ENCODE results near the gene BTBD16. TPM values are rescaled to one million over a fixed set of nuclear protein-coding genes. Genes with fewer than 3 reads are reported as not detected.

Gene BTBD16
- total RNA-seq, 2 experiments from 2014 or later, result not detected

DNA sequence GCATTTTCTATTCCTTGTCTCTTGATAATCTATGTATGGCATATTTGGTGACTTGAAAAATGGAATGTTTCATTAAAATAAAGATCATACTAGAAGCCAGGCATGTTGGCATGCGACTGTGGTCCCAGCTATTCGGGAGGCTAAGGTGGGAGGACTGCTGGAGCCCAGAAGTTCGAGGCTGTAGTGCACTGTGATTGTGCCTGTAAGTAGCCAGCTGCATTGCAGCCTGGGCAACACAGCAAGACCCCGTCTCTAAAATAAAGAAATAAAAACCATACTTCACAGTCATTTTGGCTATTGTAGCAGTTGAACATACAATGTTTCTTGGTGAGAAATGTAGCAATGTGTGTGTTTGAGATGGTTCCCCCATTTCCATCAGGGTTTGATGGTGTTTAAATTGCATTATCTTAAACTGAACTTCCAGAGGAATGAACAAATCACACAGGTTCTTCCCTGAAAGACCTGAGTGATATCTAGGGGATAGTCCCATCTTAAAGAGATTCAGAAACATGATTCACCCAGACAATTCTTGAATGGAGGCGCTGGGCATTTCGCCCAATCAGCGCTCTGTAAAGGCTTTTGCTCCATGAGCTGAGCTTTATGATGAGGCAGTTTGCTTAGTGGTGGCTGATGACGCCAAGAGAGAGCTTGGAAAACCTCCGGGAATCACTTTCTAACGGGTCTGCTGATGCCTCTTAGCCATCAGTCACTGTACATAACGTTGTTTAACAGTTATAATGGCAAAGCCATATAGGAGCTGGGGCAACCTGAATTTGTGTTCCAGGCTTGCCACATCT is 19.4 kb upstream of the BTBD16 start:
- ATAC-seq, result no peak
- no peak for DNase-seq
- TF ChIP-seq, protein P1, sequence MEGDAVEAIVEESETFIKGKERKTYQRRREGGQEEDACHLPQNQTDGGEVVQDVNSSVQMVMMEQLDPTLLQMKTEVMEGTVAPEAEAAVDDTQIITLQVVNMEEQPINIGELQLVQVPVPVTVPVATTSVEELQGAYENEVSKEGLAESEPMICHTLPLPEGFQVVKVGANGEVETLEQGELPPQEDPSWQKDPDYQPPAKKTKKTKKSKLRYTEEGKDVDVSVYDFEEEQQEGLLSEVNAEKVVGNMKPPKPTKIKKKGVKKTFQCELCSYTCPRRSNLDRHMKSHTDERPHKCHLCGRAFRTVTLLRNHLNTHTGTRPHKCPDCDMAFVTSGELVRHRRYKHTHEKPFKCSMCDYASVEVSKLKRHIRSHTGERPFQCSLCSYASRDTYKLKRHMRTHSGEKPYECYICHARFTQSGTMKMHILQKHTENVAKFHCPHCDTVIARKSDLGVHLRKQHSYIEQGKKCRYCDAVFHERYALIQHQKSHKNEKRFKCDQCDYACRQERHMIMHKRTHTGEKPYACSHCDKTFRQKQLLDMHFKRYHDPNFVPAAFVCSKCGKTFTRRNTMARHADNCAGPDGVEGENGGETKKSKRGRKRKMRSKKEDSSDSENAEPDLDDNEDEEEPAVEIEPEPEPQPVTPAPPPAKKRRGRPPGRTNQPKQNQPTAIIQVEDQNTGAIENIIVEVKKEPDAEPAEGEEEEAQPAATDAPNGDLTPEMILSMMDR (IDR thresholded peaks at IDR 0.05), result no peak
- POLR2A ChIA-PET, result no interaction called here
- no peaks in the 10 kb centered on the region for H3K27me3 Mint-ChIP-seq
- no peak overlapping the region for H3K27ac Mint-ChIP-seq
- H3K36me3 Mint-ChIP-seq (ENCODE audit: low read depth), result no peaks in the 10 kb centered on the region
- CTCF ChIA-PET, result no interaction called here
- H3K4me1 Mint-ChIP-seq (ENCODE audit: low read depth), result no peaks in the 10 kb centered on the region
- intact Hi-C loops (cut with micrococcal nuclease), result no loop called here
- no peaks in the 10 kb centered on the region for H3K9me3 Mint-ChIP-seq
- no peak overlapping the region for H3K4me3 Mint-ChIP-seq

DNA sequence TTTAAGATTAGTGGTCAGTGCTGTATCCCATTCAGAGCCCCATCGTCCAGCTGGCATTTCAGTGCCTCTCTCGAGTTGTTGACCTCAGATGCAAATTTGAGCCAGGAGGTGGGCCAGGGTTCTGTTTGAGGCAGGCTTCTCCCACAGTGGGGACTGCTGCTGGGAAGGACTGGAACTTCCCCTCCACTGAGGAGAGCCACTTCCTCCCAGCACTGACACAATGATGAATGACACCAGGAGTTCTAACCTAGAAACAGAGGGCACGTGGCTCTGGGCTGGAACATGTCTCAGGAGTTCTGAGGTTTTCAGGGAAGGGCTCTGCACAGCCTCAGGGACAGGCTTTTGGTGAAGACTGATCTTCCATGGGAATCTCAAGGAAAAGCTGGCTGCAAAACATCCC is 18.3 kb upstream of the BTBD16 start:
- Mint-ChIP-seq H3K9me3 (no peaks in the 10 kb centered on the region), H3K4me1 (ENCODE audit: low read depth) (no peaks in the 10 kb centered on the region), H3K27ac (no peak overlapping the region), H3K36me3 (ENCODE audit: low read depth) (no peaks in the 10 kb centered on the region), H3K27me3 (no peaks in the 10 kb centered on the region), H3K4me3 (no peak overlapping the region)
- ATAC-seq, result no peak
- CTCF ChIA-PET, result no interaction called here
- intact Hi-C loops (cut with micrococcal nuclease), result no loop called here
- DNase-seq, result no peak
- POLR2A ChIA-PET, result no interaction called here
- TF ChIP-seq, protein P1 (IDR thresholded peaks at IDR 0.05), result no peak

DNA sequence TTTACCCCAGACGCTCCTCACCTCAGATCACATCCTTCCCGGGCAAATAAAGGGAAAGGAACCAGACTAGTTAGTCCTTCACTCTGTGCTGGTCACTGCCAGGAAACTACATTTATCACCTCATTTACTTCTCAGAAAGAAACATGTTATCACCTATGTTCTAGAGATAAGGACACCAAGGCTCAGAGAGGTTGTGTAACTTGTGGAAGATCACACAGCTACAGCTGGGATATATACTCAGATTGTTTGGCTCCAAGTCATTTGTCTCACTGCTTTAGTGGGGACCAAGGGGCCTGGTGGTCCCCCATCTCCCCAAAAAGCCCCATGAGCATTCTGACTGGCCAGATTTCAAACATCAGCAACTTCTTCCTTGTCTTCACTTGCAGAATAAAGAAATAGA is 17.5 kb upstream of the BTBD16 start:
- TF ChIP-seq, protein P1 (IDR thresholded peaks at IDR 0.05), result no peak
- Mint-ChIP-seq H3K36me3 (ENCODE audit: low read depth) (no peaks in the 10 kb centered on the region), H3K9me3 (no peaks in the 10 kb centered on the region), H3K27ac (no peak overlapping the region), H3K4me3 (no peak overlapping the region), H3K4me1 (ENCODE audit: low read depth) (no peaks in the 10 kb centered on the region), H3K27me3 (no peaks in the 10 kb centered on the region)
- ChIA-PET POLR2A (no interaction called here), CTCF (interaction anchor here (1.7 kb wide), 1 partner anchor 14 kb away, joined by 6 read pairs; no protein-coding TSS in a partner anchor)
- DNase-seq, result no peak
- intact Hi-C loops (cut with micrococcal nuclease), result no loop called here
- ATAC-seq, result no peak

DNA sequence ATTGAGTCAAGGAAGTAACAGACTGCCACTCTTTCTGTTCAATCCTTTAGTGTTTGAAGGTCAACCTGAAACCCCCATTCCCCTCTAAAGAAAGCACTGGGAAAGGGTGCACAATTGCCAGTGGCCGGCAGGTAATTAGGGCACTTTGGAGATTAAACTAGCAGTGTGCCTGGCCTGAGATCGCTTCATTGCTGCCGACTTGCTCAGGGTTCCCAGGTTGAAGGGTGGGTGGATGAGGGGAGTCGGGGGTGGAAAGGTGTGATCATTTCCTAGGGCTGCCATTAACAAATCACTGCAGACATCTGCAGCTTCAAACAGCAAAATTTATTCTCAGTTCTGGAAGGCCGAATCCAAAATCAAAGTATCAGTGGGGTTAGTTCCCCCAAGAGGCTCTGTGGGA is 16.3 kb upstream of the BTBD16 start:
- no peaks in the 10 kb centered on the region for H3K4me1 Mint-ChIP-seq (ENCODE audit: low read depth)

More for the DNA sequence above, 16.3 kb upstream of the BTBD16 start:
- ATAC-seq (no peak), DNase-seq (no peak)
- Mint-ChIP-seq H3K4me3 (no peak overlapping the region), H3K27me3 (peaks cover 3% of the 10 kb centered on the region), H3K9me3 (no peaks in the 10 kb centered on the region), H3K36me3 (ENCODE audit: low read depth) (no peaks in the 10 kb centered on the region), H3K27ac (no peak overlapping the region)
- ChIA-PET POLR2A (no interaction called here), CTCF (interaction anchor here (1.7 kb wide), 1 partner anchor 13 kb away, joined by 6 read pairs; no protein-coding TSS in a partner anchor)
- intact Hi-C loops (cut with micrococcal nuclease), result no loop called here
- TF ChIP-seq, protein P1 (IDR thresholded peaks at IDR 0.05), result no peak

Data from activated CD8-positive, alpha-beta T cell treated with anti-CD3 and anti-CD28 coated beads for 36 hours (primary cell).